Skeletal muscle tissue (tissue), 4 donors: ENCODE measurements around the gene ALDH1L2. TPM values are rescaled to one million over a fixed set of nuclear protein-coding genes. Genes with fewer than 3 reads are reported as not detected.

Source experiments
- H3K27ac ChIP-seq: one replicate; pipeline ENCODE4 v1.7.0; 2013; ENCODE audit warnings: mild to moderate bottlenecking, low read depth, low read length, inconsistent platforms
- H3K27me3 ChIP-seq, 3 donors: one replicate each; pipeline ENCODE4 v1.7.0; 2013; ENCODE audit warnings: low read length in 3 of 3; ENCODE audit not compliant: control insufficient read depth in 3 of 3, insufficient read depth in 3 of 3
- H3K36me3 ChIP-seq, 3 donors: one replicate each; pipeline ENCODE4 v1.7.0; 2013; ENCODE audit warnings: low read length in 3 of 3; ENCODE audit not compliant: control insufficient read depth in 3 of 3, insufficient read depth in 3 of 3
- H3K4me1 ChIP-seq, 3 donors: one replicate each; pipeline ENCODE4 v1.7.0; 2013; ENCODE audit warnings: low read length in 3 of 3, mild to moderate bottlenecking in 3 of 3; ENCODE audit not compliant: control insufficient read depth in 3 of 3, insufficient read depth in 3 of 3
- H3K4me3 ChIP-seq, 3 donors: one replicate each; pipeline ENCODE4 v1.7.0; 2013; ENCODE audit warnings: low read length in 3 of 3
- H3K9ac ChIP-seq, 3 donors: one replicate each; pipeline ENCODE4 v1.7.0; 2013; ENCODE audit warnings: low read length in 3 of 3, mild to moderate bottlenecking in 3 of 3, moderate library complexity in 2 of 3, low read depth in 1 of 3
- H3K9me3 ChIP-seq, 3 donors: one replicate each; pipeline ENCODE4 v1.7.0; 2013; ENCODE audit warnings: low read length in 3 of 3; ENCODE audit not compliant: control insufficient read depth in 3 of 3
- total RNA-seq: library from RNA; depleted of rRNA; stranded (reverse); fragments of >200 nt; gene quantifications from one replicate; pipeline ENCODE4 v1.2.3, GENCODE V29; 2014
- donor health status: Osteomylitis.

ALDH1L2 gene
- total RNA-seq, 1 donor from 2014 or later = 6.3 TPM

GRCh38 chr12:104973250-104973649 is 111.0 kb downstream of the ALDH1L2 start:
- Histone ChIP-seq H3K36me3 (no peaks in the 10 kb centered on the region), H3K9ac (no peak overlapping the region), H3K4me3 (no peak overlapping the region), H3K4me1 (no peaks in the 10 kb centered on the region), H3K27me3 (no peaks in the 10 kb centered on the region), H3K27ac (no peak overlapping the region), H3K9me3 (no peaks in the 10 kb centered on the region)

- no peak overlapping the region for H3K27ac ChIP-seq
Observed at GRCh38 chr12:104971306-104971705, 113.0 kb downstream of the ALDH1L2 start.

More at GRCh38 chr12:104971306-104971705, 113.0 kb downstream of the ALDH1L2 start:
- no peak overlapping the region for H3K9ac ChIP-seq
- no peak overlapping the region for H3K4me3 ChIP-seq
- no peaks in the 10 kb centered on the region for H3K36me3 ChIP-seq
- no peaks in the 10 kb centered on the region for H3K9me3 ChIP-seq
- H3K4me1 ChIP-seq = no peaks in the 10 kb centered on the region
- no peaks in the 10 kb centered on the region for H3K27me3 ChIP-seq

Other genes with a start within 250 kb of the ALDH1L2 start
- 12.0 TPM for gene SLC41A2, start 126.2 kb downstream of the ALDH1L2 start, total RNA-seq
- gene NOPCHAP1, start 98.1 kb downstream of the ALDH1L2 start, total RNA-seq = 6.3 TPM
- gene WASHC4, start 23.3 kb upstream of the ALDH1L2 start, total RNA-seq = 64.7 TPM
- gene APPL2, start 151.7 kb upstream of the ALDH1L2 start, total RNA-seq = 27.1 TPM
- gene C12orf75, start 246.2 kb upstream of the ALDH1L2 start, total RNA-seq = 3.1 TPM